ENCODE data around the gene CFLAR.

Gene CFLAR

DNA sequence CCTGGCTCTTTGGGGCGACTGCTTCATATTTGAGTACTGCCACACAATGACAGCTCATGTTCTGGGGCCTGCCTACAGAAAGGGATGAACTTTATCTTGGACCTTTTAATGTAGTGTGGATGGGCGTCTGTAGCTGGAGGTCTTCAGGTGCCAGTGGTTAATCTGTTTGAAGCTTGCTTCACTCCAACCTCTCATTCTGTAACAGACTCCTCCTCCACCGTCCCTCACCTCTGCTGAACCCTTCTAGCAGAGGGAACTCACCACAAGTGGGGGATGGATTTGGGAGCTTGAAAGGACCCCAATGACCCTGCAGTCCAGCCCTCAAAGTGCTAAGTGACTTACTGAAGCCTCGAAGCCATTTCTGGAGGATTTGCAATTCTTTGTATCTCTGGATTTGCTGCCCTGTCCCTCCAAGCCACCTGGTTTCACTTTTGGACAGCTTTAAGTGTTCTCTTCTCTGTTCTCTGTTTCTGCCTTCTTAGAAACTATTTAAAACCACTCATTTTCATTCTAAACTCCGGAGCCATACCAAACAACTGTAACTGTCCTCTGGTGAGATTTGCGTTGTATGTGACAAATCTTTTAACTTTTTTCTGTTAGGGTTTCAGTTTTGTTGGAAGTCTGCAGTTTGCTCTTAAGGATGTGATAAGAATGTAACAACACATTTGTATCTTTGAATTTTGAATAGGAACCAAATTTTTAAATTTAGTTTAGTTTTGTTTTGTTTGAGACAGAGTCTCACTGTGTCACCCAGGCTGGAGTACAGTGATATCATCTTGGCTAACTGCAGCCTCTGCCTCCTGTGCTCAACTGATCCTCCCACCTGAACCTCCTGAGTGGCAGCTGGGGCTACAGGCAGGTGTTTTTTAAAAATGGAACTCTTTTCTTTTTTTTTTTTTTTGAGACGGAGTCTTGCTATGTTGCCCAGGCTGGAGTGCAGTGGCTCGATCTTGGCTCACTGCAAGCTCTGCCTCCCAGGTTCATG is 107.4 kb downstream of the CFLAR start:
- TF ChIP-seq, protein P1, sequence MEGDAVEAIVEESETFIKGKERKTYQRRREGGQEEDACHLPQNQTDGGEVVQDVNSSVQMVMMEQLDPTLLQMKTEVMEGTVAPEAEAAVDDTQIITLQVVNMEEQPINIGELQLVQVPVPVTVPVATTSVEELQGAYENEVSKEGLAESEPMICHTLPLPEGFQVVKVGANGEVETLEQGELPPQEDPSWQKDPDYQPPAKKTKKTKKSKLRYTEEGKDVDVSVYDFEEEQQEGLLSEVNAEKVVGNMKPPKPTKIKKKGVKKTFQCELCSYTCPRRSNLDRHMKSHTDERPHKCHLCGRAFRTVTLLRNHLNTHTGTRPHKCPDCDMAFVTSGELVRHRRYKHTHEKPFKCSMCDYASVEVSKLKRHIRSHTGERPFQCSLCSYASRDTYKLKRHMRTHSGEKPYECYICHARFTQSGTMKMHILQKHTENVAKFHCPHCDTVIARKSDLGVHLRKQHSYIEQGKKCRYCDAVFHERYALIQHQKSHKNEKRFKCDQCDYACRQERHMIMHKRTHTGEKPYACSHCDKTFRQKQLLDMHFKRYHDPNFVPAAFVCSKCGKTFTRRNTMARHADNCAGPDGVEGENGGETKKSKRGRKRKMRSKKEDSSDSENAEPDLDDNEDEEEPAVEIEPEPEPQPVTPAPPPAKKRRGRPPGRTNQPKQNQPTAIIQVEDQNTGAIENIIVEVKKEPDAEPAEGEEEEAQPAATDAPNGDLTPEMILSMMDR (IDR thresholded peaks at IDR 0.05; ENCODE audit: low read depth, low read length) = no peak

More for the DNA sequence above, 107.4 kb downstream of the CFLAR start:
- H3K4me3 ChIP-seq (ENCODE audit: low read depth, low read length) = no peak overlapping the region

All from WI38 (cell line).